NCI-H524 treated with DMSO at 0.1 percent for 48 hours (cell line): ENCODE measurements around the gene ZNF700.
"Not testable (repeated sequence)": the region's sequence is repeated elsewhere in the genome, so short reads cannot be mapped to it uniquely, and the experiment has no call there.

Source experiments
- DNase-seq: peaks from one replicate; lab custom pipeline; 2025; lab: John Stamatoyannopoulos, UW

ZNF700 gene

GRCh38 chr19:11989112-11989456, 64.2 kb downstream of the ZNF700 start:
- no peak for DNase-seq

DNA sequence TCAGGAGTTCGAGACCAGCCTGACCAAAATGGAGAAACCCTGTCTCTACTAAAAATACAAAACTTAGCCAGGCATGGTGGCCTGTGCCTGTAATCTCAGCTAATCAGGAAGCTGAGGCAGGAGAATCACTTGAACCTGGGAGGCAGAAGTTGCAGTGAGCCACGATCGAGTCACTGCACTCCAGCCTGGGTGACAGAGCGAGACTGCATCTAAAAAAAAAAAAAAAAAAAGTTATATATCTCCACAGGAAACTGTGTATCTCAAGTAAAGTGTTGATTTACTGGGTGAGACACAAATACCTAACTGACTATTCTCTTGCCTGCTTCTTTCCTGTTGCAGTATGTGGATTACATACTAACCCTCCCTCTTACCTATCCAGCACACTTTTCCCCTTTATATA, 67.0 kb downstream of the ZNF700 start:
- not testable (repeated sequence) for DNase-seq

DNA sequence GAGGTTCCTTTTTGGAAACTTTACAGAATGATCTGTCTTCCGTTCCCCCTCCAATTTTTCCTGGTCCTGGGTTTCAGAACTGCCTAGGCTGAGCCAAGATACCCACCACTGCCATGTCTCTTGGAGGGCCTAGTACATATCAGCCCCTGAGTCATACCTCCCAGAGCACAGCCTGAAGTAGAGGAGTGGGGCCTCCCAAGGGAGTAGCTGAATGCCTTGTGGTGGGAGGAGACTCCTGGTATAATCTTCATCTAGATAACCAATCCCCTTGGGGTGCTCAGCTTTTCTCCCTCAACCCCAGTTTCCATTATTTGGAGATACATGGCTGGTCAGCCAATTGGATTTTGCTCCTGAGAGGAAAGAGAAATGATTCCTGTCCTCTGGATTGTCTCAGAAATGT, 70.3 kb downstream of the ZNF700 start:
- DNase-seq, result no peak
